COLO668 (cell line): ENCODE data around the gene TRPT1.
"Not testable (repeated sequence)": the region's sequence is repeated elsewhere in the genome, so short reads cannot be mapped to it uniquely, and the experiment has no call there.

Experiments used
- DNase-seq: peaks from one replicate; lab custom pipeline; 2025; ENCODE audit not compliant: unreplicated experiment; lab: John Stamatoyannopoulos, UW

Gene TRPT1

GRCh38 chr11:64258946-64259532, 33.1 kb upstream of the TRPT1 start:
- DNase-seq = no peak

- no peak for DNase-seq
These were observed 32.4 kb upstream of the TRPT1 start for GRCh38 chr11:64258356-64258755.

- DNase-seq = no peak
These were observed 30.3 kb upstream of the TRPT1 start for GRCh38 chr11:64256300-64256699.

GRCh38 chr11:64255135-64256128, 29.4 kb upstream of the TRPT1 start:
- DNase-seq = no peak

- DNase-seq = no peak
These were observed 28.3 kb upstream of the TRPT1 start for GRCh38 chr11:64254326-64254725.

GRCh38 chr11:64253481-64253880, 27.5 kb upstream of the TRPT1 start:
- no peak for DNase-seq

- no peak for DNase-seq
These were observed 27.1 kb upstream of the TRPT1 start for GRCh38 chr11:64253043-64253442.

GRCh38 chr11:64252003-64252872, 26.3 kb upstream of the TRPT1 start:
- peak; percentile 43 for DNase-seq

- DNase-seq = no peak
These were observed 25.7 kb upstream of the TRPT1 start for GRCh38 chr11:64251753-64252002.

GRCh38 chr11:64251016-64251752, 25.2 kb upstream of the TRPT1 start, which contains the start of gene PLCB3:
Gene PLCB3 (plus strand): TSS chr11:64251530. CDS start chr11:64251650, 120 bp downstream.
- peak; percentile 47 for DNase-seq

- DNase-seq = no peak
These were observed 24.5 kb upstream of the TRPT1 start for GRCh38 chr11:64250415-64251015.

- DNase-seq = no peak
These were observed 23.8 kb upstream of the TRPT1 start for GRCh38 chr11:64249563-64250414.

- DNase-seq = no peak
These were observed 23.1 kb upstream of the TRPT1 start for GRCh38 chr11:64249038-64249437.

- DNase-seq = no peak
These were observed 22.6 kb upstream of the TRPT1 start for GRCh38 chr11:64248578-64248977.

- no peak for DNase-seq
These were observed 21.9 kb upstream of the TRPT1 start for GRCh38 chr11:64247729-64248531.

GRCh38 chr11:64246871-64247728, 21.1 kb upstream of the TRPT1 start, which contains the start of gene PPP1R14B:
Gene PPP1R14B (minus strand): TSS chr11:64246943. CDS start chr11:64246673, 270 bp downstream.
- DNase-seq = peak; percentile 92

GRCh38 chr11:64246621-64246870, 20.6 kb upstream of the TRPT1 start:
- not testable (repeated sequence) for DNase-seq
